Measurements from ENCODE around the gene NOVA1. TPM values are rescaled to one million over a fixed set of nuclear protein-coding genes. Genes with fewer than 3 reads are reported as not detected.
"Not testable (repeated sequence)": the region's sequence is repeated elsewhere in the genome, so short reads cannot be mapped to it uniquely, and the experiment has no call there.

NOVA1 gene, protein sequence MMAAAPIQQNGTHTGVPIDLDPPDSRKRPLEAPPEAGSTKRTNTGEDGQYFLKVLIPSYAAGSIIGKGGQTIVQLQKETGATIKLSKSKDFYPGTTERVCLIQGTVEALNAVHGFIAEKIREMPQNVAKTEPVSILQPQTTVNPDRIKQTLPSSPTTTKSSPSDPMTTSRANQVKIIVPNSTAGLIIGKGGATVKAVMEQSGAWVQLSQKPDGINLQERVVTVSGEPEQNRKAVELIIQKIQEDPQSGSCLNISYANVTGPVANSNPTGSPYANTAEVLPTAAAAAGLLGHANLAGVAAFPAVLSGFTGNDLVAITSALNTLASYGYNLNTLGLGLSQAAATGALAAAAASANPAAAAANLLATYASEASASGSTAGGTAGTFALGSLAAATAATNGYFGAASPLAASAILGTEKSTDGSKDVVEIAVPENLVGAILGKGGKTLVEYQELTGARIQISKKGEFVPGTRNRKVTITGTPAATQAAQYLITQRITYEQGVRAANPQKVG
- not detected for total RNA-seq

DNA sequence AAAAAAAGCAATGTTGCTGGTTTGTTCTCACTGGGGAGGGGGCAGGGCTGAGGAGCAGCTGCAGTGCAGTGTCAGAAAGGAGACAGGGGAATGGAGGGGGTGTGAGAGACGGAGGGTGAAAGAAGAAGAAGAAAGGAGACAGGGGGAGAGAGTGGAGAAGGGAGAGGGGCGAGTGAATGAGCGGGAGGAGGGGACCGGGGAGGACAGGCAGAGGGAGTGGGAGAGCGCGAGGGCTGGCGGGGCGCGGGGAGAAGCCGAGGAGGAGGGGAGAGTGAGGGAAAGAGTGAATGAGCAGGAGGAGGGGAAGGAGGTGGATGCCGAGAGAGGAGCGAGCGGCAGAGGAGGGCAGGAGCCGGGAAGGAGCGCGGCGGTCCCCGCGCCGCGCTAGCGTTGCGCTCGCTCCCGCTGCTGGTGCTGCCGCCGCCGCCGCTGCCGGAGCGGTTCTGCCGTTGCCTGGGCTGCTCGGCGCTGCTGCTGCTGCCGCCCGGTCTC lies at the start of gene NOVA1:
TSS of gene NOVA1 (minus strand) at position 445 of the 492 bp plus-strand sequence. CDS start 597 bp downstream, outside the sequence.
- DNase-seq: no peak
- H3K9me3 Mint-ChIP-seq: no peaks in the 10 kb centered on the region
- no peaks in the 10 kb centered on the region for H3K36me3 Mint-ChIP-seq (ENCODE audit: low read depth)
- ChIA-PET POLR2A (no interaction called here), CTCF (no interaction called here)
- peak within 1 kb of the TSS; percentile 34 for H3K4me3 Mint-ChIP-seq
- peaks cover 4% of the 10 kb centered on the region for H3K4me1 Mint-ChIP-seq
- H3K27ac Mint-ChIP-seq: no peak within 1 kb of the TSS
- H3K27me3 Mint-ChIP-seq: peaks cover 32% of the 10 kb centered on the region

DNA sequence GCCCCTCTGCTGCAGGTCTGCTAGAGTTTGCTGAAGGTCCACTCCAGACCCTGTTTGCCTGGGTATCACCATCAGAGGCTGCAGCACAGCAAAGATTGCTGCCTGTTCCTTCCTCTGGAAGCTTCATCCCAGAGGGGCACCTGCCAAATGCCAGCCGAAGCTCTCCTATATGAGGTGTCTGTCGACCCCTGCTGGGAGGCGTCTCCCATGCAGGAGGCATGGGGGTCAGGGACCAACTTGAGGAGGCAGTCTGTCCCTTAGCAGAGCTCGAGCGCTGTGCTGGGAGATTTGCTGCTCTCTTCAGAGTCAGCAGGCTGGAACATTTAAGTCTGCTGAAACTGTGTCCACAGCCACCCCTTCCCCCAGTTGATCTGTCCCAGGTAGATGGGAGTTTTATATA lies 47.2 kb upstream of the NOVA1 start:
- CTCF ChIA-PET; POLR2A ChIA-PET; H3K4me3 Mint-ChIP-seq; DNase-seq; H3K27me3 Mint-ChIP-seq; H3K4me1 Mint-ChIP-seq; H3K27ac Mint-ChIP-seq; H3K36me3 Mint-ChIP-seq (ENCODE audit: low read depth): not testable (repeated sequence)
- peaks cover 34% of the 10 kb centered on the region for H3K9me3 Mint-ChIP-seq

DNA sequence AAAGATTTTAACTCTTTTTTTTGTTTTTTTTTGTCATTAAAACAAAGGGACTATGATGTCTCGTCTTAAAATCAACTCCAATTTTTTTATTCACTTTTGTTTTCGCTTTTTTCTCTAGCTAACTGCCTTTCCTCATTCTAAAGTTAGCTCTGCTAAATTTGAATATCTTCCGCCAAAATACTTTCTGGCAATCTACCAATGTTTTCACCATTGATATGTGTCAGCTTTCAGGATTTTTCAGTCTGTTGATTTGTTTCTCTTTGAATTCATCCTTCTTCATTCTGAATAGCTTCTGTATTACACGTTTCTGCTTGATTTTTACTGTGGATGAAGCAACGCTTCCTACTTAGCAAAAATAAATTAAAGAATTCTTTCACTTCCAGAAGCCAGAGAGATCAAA lies 38.7 kb upstream of the NOVA1 start:
- no peak overlapping the region for H3K4me3 Mint-ChIP-seq
- H3K36me3 Mint-ChIP-seq (ENCODE audit: low read depth): no peaks in the 10 kb centered on the region
- H3K9me3 Mint-ChIP-seq: peaks cover 7% of the 10 kb centered on the region
- DNase-seq: no peak
- no peaks in the 10 kb centered on the region for H3K4me1 Mint-ChIP-seq
- H3K27ac Mint-ChIP-seq: no peak overlapping the region
- POLR2A ChIA-PET: no interaction called here
- CTCF ChIA-PET: no interaction called here
- no peaks in the 10 kb centered on the region for H3K27me3 Mint-ChIP-seq

DNA sequence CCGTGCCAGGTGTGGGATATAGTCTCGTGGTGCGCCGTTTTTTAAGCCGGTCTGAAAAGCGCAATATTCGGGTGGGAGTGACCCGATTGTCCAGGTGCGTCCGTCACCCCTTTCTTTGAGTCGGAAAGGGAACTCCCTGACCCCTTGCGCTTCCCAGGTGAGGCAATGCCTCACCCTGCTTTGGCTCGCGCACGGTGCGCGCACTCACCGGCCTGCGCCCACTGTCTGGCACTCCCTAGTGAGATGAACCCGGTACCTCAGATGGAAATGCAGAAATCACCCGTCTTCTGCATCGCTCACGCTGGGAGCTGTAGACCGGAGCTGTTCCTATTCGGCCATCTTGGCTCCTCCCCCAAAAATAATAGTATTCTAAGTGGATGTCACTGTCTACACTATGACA lies 37.1 kb upstream of the NOVA1 start:
- H3K27ac Mint-ChIP-seq; H3K36me3 Mint-ChIP-seq (ENCODE audit: low read depth); H3K4me1 Mint-ChIP-seq; CTCF ChIA-PET; POLR2A ChIA-PET; H3K27me3 Mint-ChIP-seq; H3K9me3 Mint-ChIP-seq; DNase-seq; H3K4me3 Mint-ChIP-seq: not testable (repeated sequence)

DNA sequence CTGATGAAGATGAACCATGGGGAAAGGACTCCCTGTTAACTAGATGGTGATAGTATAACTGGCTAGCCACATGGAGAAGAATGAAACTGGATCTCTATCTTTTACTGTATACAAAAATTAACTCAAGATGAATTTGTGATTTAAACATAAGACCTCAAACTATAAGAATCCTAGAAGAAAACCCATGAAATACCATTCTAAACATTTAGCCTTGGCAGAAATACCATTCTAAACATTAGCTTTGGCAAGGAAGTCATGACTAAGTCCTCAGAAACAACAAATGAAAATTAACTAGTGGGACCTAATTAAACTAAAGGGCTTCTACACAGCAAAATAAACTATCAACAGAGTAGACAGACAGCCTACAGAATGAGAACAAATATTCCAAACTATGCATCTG lies 28.4 kb upstream of the NOVA1 start:
- no peaks in the 10 kb centered on the region for H3K27me3 Mint-ChIP-seq
- no peak overlapping the region for H3K4me3 Mint-ChIP-seq
- H3K36me3 Mint-ChIP-seq (ENCODE audit: low read depth): no peaks in the 10 kb centered on the region
- ChIA-PET POLR2A (no interaction called here), CTCF (no interaction called here)
- H3K9me3 Mint-ChIP-seq: peaks cover 8% of the 10 kb centered on the region
- H3K4me1 Mint-ChIP-seq: no peaks in the 10 kb centered on the region
- no peak for DNase-seq
- no peak overlapping the region for H3K27ac Mint-ChIP-seq

DNA sequence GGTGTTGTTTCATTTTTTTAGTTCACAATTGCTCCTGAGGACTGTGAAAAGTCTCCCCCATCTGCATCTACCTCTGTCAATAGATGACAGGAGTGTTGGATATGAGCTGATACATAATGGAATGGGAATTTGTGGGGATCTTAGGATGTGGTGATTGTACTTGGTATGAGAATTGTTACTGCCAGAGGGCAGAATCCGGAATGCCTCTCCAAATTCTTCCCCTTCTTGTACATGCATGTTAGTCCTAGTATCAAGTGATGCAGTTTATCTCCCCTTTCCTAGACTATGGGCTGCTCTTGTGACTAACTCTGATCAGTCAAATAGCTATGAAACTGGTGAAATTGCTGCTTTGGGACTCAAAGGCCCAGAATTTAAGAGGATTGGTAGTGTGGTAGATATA lies 24.8 kb upstream of the NOVA1 start:
- Mint-ChIP-seq H3K36me3 (ENCODE audit: low read depth) (no peaks in the 10 kb centered on the region), H3K4me3 (no peak overlapping the region), H3K9me3 (peaks cover 3% of the 10 kb centered on the region), H3K27me3 (no peaks in the 10 kb centered on the region), H3K4me1 (no peaks in the 10 kb centered on the region), H3K27ac (no peak overlapping the region)
- ChIA-PET POLR2A (no interaction called here), CTCF (no interaction called here)
- no peak for DNase-seq

DNA sequence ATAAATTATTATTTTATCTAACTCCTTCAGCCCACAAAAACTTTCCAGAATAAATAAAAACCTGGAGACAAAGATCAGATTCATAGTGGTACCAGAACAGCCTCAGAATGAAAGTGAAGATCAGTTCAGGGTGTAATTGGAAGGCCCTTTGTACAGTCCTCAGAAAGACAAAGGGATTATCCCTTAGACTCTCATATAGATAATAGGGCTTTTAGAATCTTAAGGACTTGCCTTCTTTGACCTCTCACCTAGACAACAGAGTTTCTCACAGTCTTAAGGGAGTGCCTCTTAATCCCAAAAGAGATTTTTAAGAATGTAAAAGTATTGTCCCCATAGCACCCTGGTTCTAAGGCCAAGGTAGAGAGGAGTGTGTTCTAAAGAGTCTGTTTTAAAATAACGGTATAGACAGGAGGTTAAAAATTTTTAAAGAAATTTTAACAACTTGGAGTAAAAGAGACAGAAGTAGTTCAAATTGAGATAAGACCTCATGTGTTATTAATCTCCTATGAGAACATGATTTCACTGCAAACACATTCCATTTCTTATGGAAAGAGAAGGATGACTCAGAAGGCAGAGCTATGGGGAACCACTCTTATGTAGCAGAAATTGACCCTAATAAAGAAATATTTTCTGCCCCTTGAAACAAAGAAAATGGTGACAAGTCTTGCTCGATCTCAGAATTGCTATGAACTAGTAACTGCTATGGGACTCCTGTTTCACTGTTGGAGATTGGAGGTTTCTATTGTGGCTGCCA lies 24.2 kb upstream of the NOVA1 start:
- Mint-ChIP-seq H3K4me1 (no peaks in the 10 kb centered on the region), H3K4me3 (no peak overlapping the region), H3K27ac (no peak overlapping the region), H3K9me3 (peaks cover 2% of the 10 kb centered on the region), H3K36me3 (ENCODE audit: low read depth) (no peaks in the 10 kb centered on the region), H3K27me3 (no peaks in the 10 kb centered on the region)
- DNase-seq: no peak
- POLR2A ChIA-PET: no interaction called here
- CTCF ChIA-PET: no interaction called here

DNA sequence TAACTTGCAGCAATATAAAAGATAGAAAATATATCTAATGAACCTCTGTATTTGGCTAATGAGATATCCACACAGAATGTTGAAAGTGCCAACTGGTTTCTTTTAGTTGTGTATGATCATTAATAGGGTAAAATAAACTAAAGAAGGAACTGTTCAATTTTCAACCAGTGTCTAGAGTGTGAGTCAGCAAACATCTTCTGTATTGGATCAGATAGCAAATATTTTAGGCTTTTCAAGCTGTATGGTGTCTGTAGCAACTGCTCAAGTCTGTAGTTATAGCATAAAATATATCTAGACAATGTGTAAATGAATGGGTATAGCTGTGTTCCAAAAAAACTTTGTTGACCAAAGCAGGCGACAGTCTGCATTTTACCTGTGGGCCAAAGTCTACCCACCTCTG lies 23.5 kb upstream of the NOVA1 start:
- Mint-ChIP-seq H3K4me1 (no peaks in the 10 kb centered on the region), H3K36me3 (ENCODE audit: low read depth) (no peaks in the 10 kb centered on the region), H3K27ac (no peak overlapping the region), H3K27me3 (no peaks in the 10 kb centered on the region), H3K4me3 (no peak overlapping the region), H3K9me3 (peaks cover 2% of the 10 kb centered on the region)
- CTCF ChIA-PET: no interaction called here
- POLR2A ChIA-PET: no interaction called here
- no peak for DNase-seq

DNA sequence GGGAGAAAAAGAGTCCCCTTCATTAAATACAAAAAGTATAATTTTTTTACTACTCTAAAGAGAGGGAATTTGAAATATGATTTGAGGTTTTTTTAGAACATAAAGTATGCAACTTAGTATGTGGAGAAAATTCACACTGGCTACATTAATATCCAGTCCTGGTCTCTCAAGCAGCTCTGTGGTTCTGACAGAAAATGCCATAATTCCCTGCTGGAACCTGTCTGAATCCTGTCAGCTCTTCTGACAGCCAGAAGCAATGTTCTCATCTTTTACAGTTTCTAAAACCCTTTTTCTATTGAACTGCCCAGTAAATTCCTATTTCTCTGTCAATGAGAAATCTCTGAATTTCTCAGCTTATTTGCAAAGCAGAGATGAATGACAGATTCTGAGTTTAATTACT lies 13.4 kb upstream of the NOVA1 start:
- no peak for DNase-seq
- Mint-ChIP-seq H3K36me3 (ENCODE audit: low read depth) (no peaks in the 10 kb centered on the region), H3K27me3 (no peaks in the 10 kb centered on the region), H3K27ac (no peak overlapping the region), H3K4me1 (no peaks in the 10 kb centered on the region), H3K9me3 (peaks cover 8% of the 10 kb centered on the region), H3K4me3 (no peak overlapping the region)
- POLR2A ChIA-PET: no interaction called here
- CTCF ChIA-PET: interaction anchor here (0.6 kb wide), 1 partner anchor 113 kb away, joined by 3 read pairs; no protein-coding TSS in a partner anchor

DNA sequence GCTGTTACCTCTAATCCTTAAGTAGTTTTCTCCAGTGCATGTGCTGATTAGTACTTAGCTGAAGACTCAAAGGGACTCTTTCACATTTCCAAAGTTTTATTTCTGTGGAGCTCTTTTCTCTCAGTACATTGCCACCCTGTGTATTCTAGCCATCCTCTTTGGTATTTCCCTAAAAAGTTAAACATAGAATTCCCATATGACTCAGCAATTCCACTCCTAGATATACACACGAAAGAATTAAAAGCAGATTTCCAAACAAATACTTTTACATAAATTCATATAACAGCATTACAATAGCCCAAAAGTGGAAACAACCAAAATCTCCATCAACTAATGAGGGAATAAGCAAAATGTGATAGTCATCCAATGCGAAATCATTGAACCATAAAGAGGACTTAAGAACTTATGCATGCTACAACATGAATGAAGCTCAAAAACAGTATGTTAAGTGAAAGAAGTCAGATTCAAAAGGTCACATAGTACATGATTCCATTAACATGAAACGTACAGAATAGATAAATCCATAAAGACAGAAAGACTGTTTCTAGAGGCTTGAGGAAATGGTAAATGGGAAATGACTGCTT lies 9.0 kb upstream of the NOVA1 start:
- H3K4me1 Mint-ChIP-seq: no peaks in the 10 kb centered on the region
- POLR2A ChIA-PET: no interaction called here

DNA sequence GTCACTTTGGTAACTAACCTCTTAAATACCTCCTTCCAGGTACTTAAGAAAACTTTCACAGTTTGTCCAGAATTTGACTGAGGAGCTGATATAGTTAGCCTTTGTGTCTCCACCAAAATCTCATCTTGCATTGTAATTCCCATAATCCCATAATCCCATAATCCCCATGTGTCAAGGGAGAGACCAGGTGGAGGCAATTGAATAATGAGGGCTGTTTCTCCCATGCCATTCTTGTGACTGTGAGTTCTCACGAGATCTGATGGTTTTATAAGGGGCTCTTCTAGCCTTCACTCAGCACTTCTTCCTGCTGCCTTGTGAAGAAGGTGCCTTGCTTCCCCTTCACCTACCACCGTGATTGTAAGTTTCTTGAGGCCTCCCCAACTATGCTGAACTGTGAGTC lies 7.8 kb upstream of the NOVA1 start:
- Mint-ChIP-seq H3K4me3 (no peak overlapping the region), H3K27me3 (no peaks in the 10 kb centered on the region), H3K36me3 (ENCODE audit: low read depth) (no peaks in the 10 kb centered on the region), H3K9me3 (no peaks in the 10 kb centered on the region), H3K27ac (no peak overlapping the region), H3K4me1 (no peaks in the 10 kb centered on the region)
- no peak for DNase-seq
- CTCF ChIA-PET: no interaction called here
- POLR2A ChIA-PET: no interaction called here

More for the DNA sequence above, 9.0 kb upstream of the NOVA1 start:
- Mint-ChIP-seq H3K27me3 (no peaks in the 10 kb centered on the region), H3K36me3 (ENCODE audit: low read depth) (no peaks in the 10 kb centered on the region), H3K9me3 (no peaks in the 10 kb centered on the region), H3K4me3 (no peak overlapping the region), H3K27ac (no peak overlapping the region)
- CTCF ChIA-PET: no interaction called here
- no peak for DNase-seq

DNA sequence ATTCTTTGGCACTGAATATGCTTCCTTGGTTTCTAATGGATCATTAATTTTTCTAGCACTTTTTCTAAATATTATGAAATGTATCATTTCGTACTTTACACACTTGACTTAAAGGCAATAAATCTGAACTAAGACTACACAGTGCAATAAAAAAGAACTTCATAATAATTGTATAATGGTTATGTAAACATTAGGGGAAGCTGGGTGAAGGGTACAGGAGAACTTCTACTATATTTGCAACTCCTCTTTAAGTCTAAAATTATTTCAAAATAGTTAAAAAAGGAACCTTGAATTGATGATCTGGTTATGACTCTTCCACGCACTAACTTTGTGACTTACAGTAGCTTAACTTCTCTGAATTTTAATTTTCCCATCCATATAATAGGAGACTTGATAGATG lies 5.1 kb upstream of the NOVA1 start:
- no peak overlapping the region for H3K27ac Mint-ChIP-seq
- H3K27me3 Mint-ChIP-seq: peaks cover 20% of the 10 kb centered on the region
- H3K4me1 Mint-ChIP-seq: no peaks in the 10 kb centered on the region
- ChIA-PET POLR2A (no interaction called here), CTCF (no interaction called here)
- no peaks in the 10 kb centered on the region for H3K9me3 Mint-ChIP-seq
- no peak for DNase-seq
- H3K4me3 Mint-ChIP-seq: no peak overlapping the region
- H3K36me3 Mint-ChIP-seq (ENCODE audit: low read depth): no peaks in the 10 kb centered on the region

DNA sequence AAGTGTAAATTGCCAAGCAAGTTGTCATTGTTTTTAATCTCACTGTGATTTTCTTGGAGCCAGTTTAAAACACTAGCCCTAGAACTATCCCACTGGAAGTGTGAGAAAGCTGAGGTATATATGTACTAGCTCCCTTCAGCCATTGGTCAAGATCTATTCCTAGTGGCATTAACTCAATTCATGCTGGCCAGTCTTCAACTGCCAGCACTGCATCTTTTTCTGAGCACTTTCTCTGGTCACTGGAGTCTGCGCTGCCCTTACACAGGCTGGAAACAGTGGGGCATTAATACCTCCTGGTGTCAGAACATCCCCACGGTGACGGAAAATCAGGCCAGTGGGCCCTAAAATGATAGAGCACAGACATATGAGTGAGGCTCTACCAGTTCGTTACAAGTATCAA lies 4.0 kb upstream of the NOVA1 start:
- Mint-ChIP-seq H3K36me3 (ENCODE audit: low read depth) (no peaks in the 10 kb centered on the region), H3K9me3 (no peaks in the 10 kb centered on the region), H3K27me3 (peaks cover 22% of the 10 kb centered on the region), H3K4me3 (no peak overlapping the region), H3K27ac (no peak overlapping the region), H3K4me1 (no peaks in the 10 kb centered on the region)
- POLR2A ChIA-PET: no interaction called here
- CTCF ChIA-PET: no interaction called here
- no peak for DNase-seq

Data from activated CD4-positive, alpha-beta T cell treated with anti-CD3 and anti-CD28 coated beads, Interleukin-2, amount 10 ng/mL, durations not matched to agents 7 days and 5 days (primary cell).